Activated CD4-positive, alpha-beta T cell treated with anti-CD3 and anti-CD28 coated beads, Interleukin-2, amount 50 U/mL, for 24 hours (primary cell): ENCODE measurements around the gene TMEM150C.

ENCODE experiments used
- DNase-seq, 2 donors: peaks; one replicate each; pipeline ENCODE4 v3.0.0-alpha.2; 2020; ENCODE audit warnings: low read depth in 1 of 2, low spot score in 1 of 2

The TMEM150C gene

DNA sequence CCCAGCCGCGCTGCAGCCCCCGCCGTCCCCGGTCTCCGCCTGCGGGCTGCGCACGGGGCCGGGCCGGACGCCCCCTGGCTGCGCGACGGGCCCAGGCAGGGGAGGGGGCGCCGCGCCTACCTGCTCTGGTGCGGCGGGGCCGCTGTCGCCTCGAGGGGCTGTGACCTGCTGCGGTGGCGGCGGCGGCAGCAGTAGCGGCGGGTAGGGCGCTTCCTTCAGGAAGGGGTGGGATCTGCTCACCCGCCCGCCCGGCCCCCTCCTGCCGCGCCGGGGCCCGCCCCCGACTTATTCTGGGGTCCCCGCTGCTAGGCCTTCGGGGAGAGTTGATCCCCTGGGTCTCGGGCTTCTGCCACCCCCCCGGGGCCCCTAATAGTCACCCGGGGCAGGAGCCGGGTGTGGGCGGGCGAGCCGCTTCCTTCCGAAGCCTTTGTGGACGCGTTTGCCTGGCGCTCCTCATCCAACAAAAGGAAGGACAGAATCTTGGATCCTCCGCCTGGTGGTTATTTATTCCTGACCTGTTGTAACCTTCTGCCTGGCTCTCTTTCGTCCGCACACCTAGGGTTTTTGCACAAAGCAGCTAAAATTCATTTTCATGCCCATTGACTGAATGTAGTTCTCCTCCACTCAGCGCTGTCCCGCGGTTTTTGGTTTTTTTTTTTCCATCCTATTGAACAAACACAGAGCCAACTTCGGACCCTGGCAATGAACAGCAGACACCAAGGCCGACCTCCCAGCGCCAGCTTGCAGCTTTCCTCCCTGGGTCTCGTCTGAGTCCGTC, at the start of gene TMEM150C:
TSS of gene TMEM150C (minus strand) at position 203 of the 778 bp plus-strand sequence. CDS start 57,331 bp downstream, outside the sequence.
- DNase-seq = no peak

DNA sequence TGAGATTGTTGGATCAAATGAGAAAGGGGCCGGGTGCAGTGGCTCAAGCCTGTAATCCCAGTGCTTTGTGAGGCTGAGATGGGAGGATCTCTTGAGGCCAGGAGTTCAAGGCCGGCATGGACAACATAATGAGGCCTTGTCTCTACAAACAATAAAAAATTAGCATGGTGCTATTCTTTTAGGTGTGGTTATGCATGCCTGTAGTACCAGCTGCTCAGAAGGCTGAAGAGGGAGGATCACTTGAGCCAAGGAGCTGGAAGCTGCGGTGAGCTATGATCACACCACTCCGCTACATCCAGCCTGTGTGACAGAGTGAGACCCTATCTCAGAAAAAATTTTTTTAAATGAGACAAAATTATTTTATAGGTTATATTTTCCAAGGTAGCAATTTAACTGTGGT, 49.7 kb upstream of the TMEM150C start:
- DNase-seq = no peak

DNA sequence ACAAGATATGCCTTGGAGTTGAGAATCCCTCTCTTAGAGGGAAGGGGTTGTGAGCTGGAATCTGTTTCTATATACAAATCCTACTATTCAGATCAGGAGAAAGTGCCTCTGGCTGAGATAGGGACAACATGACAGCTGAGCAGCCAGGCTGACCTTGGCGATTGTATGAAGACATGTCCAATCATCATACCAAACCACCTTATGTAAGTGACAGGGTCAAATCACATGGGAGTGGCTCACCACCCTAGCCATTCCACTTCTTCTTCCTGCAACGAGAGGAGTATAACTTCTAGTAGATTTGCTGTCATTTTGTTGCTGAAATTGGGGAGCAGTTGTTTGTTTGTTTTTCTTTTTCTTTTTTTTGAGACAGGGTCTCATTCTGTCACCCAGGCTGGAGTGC, 48.3 kb upstream of the TMEM150C start:
- DNase-seq = no peak

DNA sequence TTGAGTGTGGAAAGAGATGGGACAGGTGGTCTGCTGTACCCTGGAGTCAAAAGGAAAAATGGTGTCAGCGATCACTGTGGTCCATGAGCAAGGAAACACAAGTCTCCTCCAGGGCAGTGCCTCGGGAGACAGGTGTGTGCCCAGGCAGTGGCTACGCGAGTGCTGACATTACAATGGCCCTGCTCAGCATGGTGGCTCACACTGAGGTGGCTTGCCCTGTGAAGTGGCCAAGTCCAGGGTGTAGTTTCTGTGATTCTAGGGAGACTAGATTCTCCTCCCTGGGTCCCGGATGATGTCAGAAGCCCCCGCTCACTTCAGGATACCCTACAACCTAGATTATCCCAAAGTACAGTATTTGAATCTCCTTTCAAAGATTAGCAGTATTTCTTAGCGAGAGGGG, 44.8 kb upstream of the TMEM150C start:
- no peak for DNase-seq

DNA sequence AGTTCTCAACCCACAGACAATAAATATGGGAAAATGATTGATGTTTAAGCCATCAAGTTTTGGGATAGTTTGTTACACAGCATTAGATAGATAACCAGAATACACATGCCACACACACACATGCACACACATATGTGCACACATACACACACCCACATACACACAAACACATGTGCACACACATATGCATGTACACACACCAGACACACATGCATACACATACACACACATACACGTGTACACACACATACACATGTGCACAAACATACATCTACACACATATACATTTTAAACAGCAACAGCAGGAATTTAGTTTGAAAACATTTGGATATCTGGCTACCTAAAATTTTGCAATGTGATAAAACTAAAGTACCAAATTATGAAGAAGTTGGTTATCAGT, 42.7 kb upstream of the TMEM150C start:
- DNase-seq = no peak

DNA sequence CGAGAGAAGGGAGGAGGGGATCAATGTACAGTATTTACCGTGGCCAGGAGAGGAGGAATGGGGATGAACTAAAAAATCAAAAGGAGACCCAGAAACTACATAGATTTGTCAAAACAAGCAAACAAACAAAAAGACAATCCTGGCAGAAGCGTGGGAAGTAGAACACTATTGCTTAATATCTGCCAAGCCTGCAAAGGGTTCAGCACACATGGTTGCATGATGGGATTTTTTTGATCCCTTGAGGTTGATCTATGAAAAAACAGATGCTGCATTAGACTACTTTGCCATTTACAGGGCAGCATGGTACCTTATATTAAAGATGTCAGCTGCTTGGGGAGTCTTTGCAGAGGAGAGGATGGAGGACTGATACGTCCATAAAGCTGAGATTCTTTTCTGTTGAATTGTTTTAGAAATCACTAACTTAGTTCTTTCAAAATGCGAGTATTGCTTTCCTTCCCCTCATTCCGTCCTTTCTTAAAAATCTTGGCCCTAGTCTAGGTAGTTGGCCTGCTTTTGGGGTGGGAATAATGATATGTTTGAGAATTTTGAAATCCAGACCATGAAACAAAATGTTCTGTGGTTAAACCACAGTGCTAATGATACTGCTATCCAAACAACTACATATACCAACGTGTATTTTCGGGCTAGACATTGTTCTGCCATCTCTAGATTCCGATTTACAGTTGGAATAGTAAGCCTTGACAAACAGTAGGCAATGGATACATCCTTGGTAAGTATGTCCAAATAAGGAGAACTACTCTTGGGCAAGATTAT, 39.6 kb upstream of the TMEM150C start:
- DNase-seq = no peak

DNA sequence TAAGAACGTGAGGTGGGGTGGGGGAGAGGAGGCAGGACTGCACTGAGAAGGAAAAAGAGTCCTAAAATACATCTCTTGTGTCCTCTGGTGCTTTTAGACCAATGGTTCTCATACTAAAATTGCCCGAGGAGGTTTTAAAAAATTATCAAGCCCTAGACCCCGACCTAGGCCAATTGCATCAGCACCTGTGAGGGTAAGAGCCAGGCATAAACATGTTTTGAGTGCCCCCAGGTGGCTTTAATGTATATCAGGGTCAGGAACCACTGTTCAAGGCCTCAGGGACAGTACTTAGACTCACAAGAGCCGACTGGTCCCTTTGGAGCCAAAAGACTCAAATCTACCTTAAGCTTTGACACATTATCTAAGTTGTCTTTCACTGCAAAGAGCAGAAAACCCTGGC, 37.5 kb upstream of the TMEM150C start:
- no peak for DNase-seq

DNA sequence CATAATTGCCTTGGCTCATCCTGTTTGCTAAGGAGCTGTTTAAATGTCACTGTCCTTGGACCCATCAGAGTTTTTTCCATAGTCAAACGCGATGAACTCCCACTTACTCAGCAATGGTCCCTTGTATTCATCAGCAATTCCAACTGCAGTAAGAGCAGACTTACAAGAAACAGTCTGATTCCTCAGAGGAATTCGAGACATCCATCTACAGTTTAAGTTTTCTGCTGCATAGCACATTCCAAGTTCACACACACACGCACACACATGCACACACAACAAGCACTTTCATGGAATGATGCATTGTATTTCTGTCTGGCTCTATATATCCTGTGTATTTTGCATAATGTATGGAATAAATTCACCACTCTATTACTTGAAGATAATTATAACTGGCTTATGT, 32.7 kb upstream of the TMEM150C start:
- no peak for DNase-seq

DNA sequence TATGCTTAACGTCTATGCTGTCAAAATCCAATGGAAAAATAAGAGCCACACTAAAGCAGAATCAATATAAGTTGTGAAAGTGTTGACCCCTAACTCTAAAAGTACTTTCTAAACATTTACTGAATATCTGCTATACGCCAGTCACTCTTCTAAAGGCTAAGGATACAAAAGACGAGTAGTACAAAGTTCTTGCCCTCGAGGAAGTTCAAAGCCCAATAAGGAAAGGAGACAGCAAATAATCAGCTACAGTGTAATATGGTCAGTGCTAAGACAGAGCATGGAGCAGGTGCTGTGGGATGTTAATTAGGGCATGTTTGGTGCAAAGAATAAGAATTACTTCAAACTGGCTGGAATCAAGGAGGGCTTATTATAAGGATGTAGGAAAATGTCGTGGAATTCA, 31.6 kb upstream of the TMEM150C start:
- no peak for DNase-seq

DNA sequence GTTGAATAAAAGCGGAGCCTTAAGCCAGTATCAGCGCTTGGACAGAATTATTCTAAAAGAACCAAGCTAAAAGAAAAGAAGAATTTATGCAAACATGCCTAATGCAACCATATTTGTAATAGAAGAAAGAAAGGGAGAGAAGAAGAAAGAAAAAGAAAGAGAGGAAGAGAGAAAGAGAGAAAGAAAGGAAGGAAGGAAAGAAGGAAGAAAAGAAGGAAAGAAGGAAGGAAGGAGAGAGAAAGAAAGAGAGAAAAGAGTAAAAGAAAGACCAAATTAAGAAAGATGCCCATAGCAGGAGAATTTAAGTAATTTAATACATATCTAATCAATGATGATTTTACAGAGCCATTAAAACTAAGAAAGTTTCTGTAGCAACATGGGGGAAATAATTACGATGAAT, 30.9 kb upstream of the TMEM150C start:
- no peak for DNase-seq

DNA sequence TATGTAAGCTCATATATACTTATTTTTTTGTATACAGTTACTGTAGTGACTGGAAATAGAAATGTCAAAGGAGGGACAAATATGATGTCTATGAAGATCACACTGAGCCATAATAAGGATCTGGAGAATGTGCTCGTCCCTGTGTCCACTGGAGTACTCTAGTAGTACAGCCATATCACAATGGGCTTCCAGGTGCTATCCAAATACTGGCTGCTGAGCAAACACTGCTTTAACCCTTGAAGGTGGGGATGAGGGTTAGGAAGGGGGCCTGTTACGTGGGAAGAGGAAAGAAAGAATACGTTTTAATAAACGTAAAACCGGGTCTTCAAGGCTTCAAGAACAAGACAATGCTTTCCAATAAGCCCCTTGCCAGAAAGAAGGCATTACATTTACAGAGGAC, 29.8 kb upstream of the TMEM150C start:
- no peak for DNase-seq

DNA sequence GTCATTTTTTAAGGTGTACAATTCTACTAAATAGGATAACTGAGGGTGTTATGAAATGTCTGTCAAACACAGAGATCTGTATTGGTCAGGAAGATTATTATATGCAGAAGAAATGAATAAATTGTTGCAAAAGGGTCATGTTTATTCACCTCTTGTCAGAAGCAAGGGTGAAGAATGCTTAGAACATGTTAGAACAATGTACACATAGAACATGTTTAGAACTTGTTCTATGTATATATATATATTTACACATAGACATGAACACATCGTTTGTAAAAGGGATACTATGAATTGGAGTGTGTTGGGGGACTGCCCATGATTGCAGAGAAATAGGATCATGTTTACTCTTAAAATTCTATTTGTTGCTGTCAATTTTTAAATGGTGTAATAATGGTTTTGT, 28.0 kb upstream of the TMEM150C start:
- no peak for DNase-seq

DNA sequence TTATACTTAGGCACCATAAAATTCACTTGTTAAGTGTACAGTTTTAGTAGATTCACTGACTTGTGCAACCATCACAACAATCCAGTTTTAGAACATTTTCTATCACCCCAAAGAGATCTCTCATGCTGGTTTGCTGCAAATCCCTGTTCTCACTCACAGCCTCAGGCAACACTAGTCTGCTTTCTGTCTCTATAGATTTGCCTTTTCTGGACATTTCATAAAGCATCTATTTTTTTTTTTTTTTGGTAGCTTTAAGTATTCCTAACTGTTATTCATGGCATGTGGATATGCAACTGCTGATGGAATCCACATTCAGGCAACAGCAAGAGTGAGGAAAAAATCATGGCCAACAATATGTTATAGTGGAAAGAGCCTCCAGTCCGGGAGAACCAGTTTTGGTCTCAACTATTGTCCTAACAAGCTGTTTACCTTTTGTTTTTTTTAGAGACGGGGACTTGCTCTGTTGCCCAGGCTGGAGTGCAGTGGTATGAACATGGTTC, 27.0 kb upstream of the TMEM150C start:
- DNase-seq = no peak

DNA sequence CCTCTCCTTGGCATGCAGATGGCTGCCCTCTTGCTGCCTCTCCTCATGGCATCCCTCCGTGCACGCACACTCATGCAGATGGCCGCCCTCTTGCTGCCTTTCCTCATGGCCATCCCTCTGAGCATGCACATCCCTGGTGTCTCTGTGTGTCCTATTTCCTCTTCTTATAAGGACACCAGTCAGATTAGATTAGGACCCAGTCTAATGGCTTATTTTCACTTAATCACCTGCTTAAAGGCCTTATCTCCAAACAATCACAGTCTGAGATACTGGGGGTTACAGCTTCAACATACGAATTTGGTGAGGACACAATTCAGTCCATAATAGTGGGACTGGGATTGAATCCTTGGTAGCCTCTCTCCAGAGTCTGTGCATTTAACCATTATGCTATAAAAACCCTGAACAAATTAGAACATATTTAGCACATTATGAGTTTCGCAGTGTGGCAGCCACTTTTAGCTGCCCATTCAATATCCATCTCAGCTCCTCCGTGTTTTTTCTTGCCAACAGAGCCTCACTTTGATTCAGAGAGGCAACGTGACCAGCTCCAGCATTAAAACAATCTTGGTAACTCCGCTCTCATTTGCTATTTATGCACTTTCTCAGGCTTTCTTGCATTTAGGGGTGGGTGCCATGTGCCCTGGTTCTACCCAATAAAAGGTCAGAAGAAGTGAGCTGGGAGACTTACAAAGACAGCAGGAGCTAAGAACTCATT, 26.2 kb upstream of the TMEM150C start:
- DNase-seq = no peak

DNA sequence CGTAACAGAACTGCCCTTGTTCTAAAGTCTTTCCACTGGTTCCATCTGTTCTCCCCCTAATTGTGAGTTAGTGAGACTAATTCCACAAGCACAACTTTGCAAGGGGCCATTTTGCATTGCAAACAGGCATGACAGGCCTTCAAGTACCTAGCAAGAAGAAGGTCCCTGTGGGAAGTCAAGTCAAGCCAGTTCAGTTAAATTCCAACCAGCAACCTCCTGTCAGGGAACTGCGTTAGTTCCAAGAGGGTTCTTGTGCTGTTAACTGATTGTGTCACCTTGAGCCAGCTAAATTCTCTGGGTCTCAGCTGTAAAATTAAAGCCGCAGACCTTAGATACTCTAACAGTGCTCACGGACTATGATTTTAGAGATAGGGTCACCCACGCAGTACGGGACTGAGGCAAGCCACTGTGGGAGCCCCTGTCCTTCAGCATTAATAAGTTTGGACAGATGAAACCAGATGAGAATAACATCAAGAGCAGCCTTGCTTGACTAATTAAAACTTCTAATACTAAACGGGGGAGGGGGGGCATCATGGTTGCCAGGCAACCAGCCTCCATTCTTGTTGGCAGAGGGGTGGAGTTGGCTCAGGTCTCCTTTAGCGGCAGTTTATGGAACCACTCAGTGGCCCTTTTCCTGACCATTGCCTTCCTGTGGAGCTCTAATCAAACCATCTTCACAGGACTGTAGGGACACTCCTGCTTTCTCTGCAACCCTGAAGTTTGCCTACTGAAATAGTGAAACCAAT, 24.1 kb upstream of the TMEM150C start:
- no peak for DNase-seq

DNA sequence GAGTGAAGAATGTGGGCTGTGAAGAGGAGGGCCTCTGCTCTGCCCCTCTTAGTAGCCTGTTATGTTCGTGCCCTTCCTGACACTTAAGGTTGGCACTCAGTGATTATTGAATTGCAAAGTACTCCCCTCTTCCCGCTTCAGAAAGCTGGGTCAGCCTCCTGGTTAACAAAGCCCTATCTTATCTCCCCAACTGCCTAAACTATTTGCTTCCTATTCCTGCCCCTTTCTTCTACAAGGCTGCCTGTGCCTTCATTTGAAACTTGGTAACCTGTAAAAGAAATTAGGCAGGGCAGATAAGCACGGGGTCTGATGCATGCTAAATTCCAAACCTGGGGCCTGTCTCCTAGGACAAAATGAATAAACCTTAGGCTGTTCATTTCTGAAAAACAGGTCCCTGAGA, 23.1 kb upstream of the TMEM150C start:
- no peak for DNase-seq

DNA sequence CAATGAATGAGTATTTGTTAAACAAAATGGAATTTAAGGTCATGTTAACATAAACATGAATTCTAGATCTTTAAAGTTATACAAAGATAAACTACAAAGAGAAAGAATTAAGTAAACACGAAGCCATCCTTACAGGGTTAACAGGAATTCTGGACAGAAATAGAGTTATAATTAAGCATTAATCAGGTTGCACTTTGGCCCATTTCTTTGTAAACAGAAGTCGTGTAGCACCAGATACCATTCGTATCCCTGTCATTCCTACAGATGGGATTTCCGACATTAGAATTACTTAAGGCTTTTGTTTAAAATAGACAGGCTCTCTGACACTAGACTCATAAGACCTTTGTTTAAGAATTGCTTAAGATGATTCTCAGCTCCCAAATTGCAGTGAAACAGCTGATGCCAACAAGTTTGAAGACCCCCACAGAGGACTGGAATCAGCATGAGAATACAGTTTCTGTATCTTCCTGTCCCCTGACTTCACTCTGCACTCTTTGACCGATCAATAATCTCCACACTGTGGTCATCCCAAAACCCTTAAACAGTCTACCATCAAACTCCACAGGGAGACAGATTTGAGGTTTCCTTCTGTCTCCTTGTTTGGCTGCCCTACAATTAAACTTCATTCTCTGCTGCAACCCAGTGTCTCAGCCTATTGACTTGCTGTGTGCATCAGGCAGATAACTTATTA, 22.3 kb upstream of the TMEM150C start:
- no peak for DNase-seq

DNA sequence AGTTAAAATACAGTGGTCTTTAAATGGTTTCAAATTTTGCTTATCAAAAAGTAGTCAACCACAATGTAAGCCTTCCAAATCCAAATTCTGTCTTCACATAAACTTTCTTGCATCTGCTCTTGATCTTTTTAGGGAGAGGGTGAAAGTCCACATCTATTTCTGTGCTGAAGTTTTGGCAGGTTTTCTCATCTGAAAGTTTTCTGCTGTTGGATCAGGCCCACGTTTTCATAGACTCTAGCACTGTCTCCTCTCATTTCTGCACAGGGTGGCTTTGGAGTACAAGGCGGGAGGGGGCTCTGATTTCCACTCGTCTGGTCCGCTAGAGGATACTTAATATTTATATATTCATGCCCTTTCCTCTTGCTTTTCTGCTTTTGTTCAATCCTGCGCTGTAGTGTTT, 18.1 kb upstream of the TMEM150C start:
- no peak for DNase-seq

DNA sequence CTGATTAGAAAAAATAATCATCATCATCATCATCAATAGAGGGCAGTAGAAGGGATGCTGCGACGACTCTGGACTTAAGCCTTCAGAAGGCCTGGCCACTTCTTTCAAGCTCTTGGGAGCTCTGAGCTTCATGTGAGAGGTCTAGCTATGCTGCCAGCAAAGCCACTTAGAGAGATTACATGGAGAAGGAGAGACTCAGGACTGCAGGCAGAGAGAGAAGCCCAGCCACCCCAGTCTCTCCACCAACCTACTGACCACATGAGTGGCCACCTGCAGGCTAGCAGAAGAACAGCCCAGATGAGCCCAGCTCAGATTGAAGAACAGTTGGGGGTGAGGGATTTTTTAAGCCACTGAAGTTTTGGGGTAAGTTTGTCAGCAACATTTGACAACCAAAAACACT, 17.1 kb upstream of the TMEM150C start:
- DNase-seq = no peak

DNA sequence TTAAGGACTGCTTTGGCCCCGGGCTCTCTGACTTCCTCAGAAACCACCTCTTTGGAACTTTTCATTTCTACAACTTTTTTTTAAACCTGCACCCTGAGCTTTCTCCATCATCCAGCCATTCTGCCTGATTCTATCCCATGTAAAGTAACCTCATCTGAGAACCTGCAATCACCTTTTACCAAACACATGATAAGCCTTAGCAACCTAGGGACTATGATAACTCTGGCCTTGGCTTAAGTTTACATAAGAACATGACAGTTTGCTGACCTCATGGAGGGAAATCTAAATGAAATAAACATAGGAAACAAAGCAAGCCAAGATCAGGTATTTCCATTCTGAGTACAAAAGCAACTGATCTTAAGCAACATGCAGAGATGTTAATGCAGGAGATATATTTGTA, 15.7 kb upstream of the TMEM150C start:
- no peak for DNase-seq

DNA sequence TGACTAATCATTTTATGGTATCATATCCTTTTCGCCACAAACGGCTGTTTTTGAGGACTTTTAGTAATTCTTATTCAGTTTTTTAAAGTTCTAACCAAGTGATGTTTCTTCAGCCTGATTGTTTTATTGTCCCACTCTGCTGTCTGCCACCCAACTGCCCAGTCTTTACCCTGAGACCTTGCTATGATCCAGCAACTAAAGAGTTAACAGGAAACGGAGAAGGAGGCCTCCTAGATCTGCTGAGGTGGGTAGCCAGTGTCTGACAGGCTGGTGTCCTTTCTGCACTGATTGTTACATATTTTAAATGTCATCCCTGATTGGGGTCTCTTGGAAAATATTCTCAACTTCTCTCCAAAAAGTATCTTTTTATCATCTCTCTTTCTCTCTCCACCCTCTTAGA, 7.9 kb upstream of the TMEM150C start:
- no peak for DNase-seq
